ENCODE results near the gene NEK1.

GRCh38 chr4:169352360-169352759, 260.0 kb downstream of the NEK1 start:
- TF ChIP-seq CTCF (IDR thresholded peaks at IDR 0.05) (no peak), ZFX (IDR thresholded peaks at IDR 0.05; ENCODE audit: borderline replicate concordance) (no peak)
